Keratinocyte (primary cell): Measurements from ENCODE around the gene PRKCZ. TPM values are rescaled to one million over a fixed set of nuclear protein-coding genes. Genes with fewer than 3 reads are reported as not detected.

ENCODE experiments used
- DNase-seq: peaks from one replicate; pipeline ENCODE4 v3.0.0-alpha.2; 2011; ENCODE audit warnings: low read depth, missing footprints, low spot score
- FAIRE-seq: peaks from 2 replicates; lab custom pipeline; 2011; peaks lifted over from hg19 to GRCh38; lab: Jason Lieb, UNC
- H2AFZ ChIP-seq: 2 replicates; pipeline ENCODE4 v1.6.0; 2012; ENCODE audit warnings: low read length, control low read depth, inconsistent platforms; ENCODE audit not compliant: control insufficient read depth
- H3K27ac ChIP-seq: 2 replicates; pipeline ENCODE4 v1.5.1; 2011; ENCODE audit warnings: low read length; ENCODE audit not compliant: control insufficient read depth, insufficient read depth
- H3K27me3 ChIP-seq: 3 replicates; pipeline ENCODE4 v1.6.0; 2011; ENCODE audit warnings: low read length; ENCODE audit not compliant: control insufficient read depth, insufficient read depth; ENCODE audit errors: extremely low read depth
- H3K36me3 ChIP-seq, 2 experiments: 2 replicates in 1 of 2; 3 replicates in 1 of 2; pipeline ENCODE4 v1.5.1; 2011; ENCODE audit warnings: low read length in 2 of 2, mild to moderate bottlenecking in 1 of 2; ENCODE audit not compliant: control insufficient read depth in 2 of 2, insufficient read depth in 2 of 2; ENCODE audit errors: extremely low read depth in 1 of 2
- H3K4me1 ChIP-seq: 3 replicates; pipeline ENCODE4 v1.5.1; 2011; ENCODE audit warnings: low read length; ENCODE audit not compliant: control insufficient read depth, insufficient read depth; ENCODE audit errors: extremely low read depth
- H3K4me2 ChIP-seq: 3 replicates; pipeline ENCODE4 v1.6.0; 2011; ENCODE audit warnings: low read depth, low read length; ENCODE audit not compliant: control insufficient read depth, insufficient read depth; ENCODE audit errors: extremely low read depth
- H3K4me3 ChIP-seq, 3 experiments: fragments of 200-600 bp in 1 of 3; sonication (generic) in 1 of 3; 2 replicates in 2 of 3; 3 replicates in 1 of 3; pipeline ENCODE4 v1.5.1; 2011 to 2016; ENCODE audit warnings: low read length in 3 of 3, mild to moderate bottlenecking in 3 of 3, control low read depth in 2 of 3, inconsistent platforms in 1 of 3, low read depth in 1 of 3, mixed read lengths in 1 of 3, mixed run types in 1 of 3, moderate library complexity in 1 of 3; ENCODE audit not compliant: control insufficient read depth in 2 of 3, insufficient read depth in 2 of 3; ENCODE audit errors: extremely low read depth in 1 of 3
- H3K79me2 ChIP-seq: 2 replicates; pipeline ENCODE4 v1.6.0; 2012; ENCODE audit warnings: low read length; ENCODE audit not compliant: control insufficient read depth, insufficient read depth
- H3K9ac ChIP-seq: 3 replicates; pipeline ENCODE4 v1.6.0; 2011; ENCODE audit warnings: low read length; ENCODE audit not compliant: control insufficient read depth, insufficient read depth; ENCODE audit errors: extremely low read depth
- H3K9me1 ChIP-seq: 3 replicates; pipeline ENCODE4 v1.6.0; 2011; ENCODE audit warnings: low read length; ENCODE audit not compliant: control insufficient read depth, insufficient read depth; ENCODE audit errors: extremely low read depth
- H3K9me3 ChIP-seq: 2 replicates; pipeline ENCODE4 v1.5.1; 2012; ENCODE audit warnings: low read depth, low read length; ENCODE audit not compliant: control insufficient read depth
- H4K20me1 ChIP-seq: 3 replicates; pipeline ENCODE4 v1.6.0; 2011; ENCODE audit warnings: low read length; ENCODE audit not compliant: control insufficient read depth, insufficient read depth; ENCODE audit errors: extremely low read depth
- EZH2 ChIP-seq: IDR thresholded peaks from one replicate; pipeline ENCODE4 v1.6.1; 2012; ENCODE audit warnings: inconsistent platforms, mild to moderate bottlenecking, low read length, moderate library complexity
- dilution Hi-C: fragments of 300-500 bp; cut with MboI; formaldehyde crosslinking; loops from one replicate; pipeline ENCODE4 v1.7.0; 2020; ENCODE audit warnings: low sequenced_read_pairs; ENCODE audit not compliant: extremely low pct_ligation_motif_present
- polyA plus RNA-seq, 5 experiments: library from polyadenylated mRNA; depleted of rRNA in 3 of 5; stranded (reverse) in 3 of 5; stranded (forward) in 1 of 5; unstranded in 1 of 5; fragments of >200 nt; gene quantifications; 1 replicate in 1 of 5; 2 replicates in 3 of 5; 3 replicates in 1 of 5; pipeline versions ENCODE4 v1.2.1 to v1.2.3, GENCODE V29; 2011 to 2012; ENCODE audit warnings: missing spikeins in 2 of 5, low read depth in 1 of 5, low replicate concordance in 1 of 5
- TF ChIP-seq, protein P1 (sequence below), 3 experiments: IDR thresholded peaks in 1 of 3; conservative IDR thresholded peaks in 1 of 3; optimal IDR thresholded peaks in 1 of 3; 2 replicates in 2 of 3; 3 replicates in 1 of 3; pipeline versions ENCODE3 to v1.5.1; 2011; ENCODE audit warnings: low read length in 3 of 3, mild to moderate bottlenecking in 3 of 3, moderate library complexity in 2 of 3, control low read depth in 1 of 3, inconsistent platforms in 1 of 3; ENCODE audit not compliant: insufficient read depth in 2 of 3; ENCODE audit errors: extremely low read depth in 1 of 3

PRKCZ gene
- polyA plus RNA-seq, 1 donor (not counting 4 experiments of a cell fraction or from before 2014, with no cell fraction given), result 36.3 TPM

DNA sequence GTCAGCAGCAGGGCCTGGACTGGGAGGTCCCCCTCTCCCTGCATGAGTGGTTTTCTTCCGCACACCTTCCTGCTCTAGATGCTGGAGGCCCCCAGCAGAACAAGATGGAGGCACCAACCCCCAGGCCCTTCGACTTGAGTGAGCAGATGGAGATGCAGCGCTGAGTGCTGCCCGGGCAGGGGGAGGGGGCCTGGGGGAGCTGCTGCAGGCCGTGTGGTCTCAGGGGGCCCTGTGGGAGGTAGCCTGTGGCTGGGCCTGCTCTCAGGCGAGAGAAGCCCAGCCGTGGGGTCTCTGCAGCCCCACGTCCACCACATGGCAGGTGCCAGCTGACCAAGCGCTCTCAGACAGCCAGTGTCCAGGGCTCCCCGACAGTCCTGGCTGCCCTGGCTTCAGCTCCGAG, 145.6 kb downstream of the PRKCZ start:
- no peak overlapping the region for H3K9ac ChIP-seq
- H3K27me3 ChIP-seq, result no peaks in the 10 kb centered on the region
- dilution Hi-C loops, result loop anchor here (10.0 kb wide), 1 partner anchor 79 kb away; no protein-coding TSS in a partner anchor
- peaks cover 0 to 1% of the 10 kb centered on the region in 2 experiments for H3K36me3 ChIP-seq
- H3K9me3 ChIP-seq, result no peaks in the 10 kb centered on the region
- H3K79me2 ChIP-seq, result peaks cover 2% of the 10 kb centered on the region
- DNase-seq (no peak), FAIRE-seq (no peak)
- peaks cover 10% of the 10 kb centered on the region for H3K4me1 ChIP-seq
- TF ChIP-seq EZH2, result no peak
- TF ChIP-seq, protein P1, sequence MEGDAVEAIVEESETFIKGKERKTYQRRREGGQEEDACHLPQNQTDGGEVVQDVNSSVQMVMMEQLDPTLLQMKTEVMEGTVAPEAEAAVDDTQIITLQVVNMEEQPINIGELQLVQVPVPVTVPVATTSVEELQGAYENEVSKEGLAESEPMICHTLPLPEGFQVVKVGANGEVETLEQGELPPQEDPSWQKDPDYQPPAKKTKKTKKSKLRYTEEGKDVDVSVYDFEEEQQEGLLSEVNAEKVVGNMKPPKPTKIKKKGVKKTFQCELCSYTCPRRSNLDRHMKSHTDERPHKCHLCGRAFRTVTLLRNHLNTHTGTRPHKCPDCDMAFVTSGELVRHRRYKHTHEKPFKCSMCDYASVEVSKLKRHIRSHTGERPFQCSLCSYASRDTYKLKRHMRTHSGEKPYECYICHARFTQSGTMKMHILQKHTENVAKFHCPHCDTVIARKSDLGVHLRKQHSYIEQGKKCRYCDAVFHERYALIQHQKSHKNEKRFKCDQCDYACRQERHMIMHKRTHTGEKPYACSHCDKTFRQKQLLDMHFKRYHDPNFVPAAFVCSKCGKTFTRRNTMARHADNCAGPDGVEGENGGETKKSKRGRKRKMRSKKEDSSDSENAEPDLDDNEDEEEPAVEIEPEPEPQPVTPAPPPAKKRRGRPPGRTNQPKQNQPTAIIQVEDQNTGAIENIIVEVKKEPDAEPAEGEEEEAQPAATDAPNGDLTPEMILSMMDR (optimal IDR thresholded peaks at IDR 0.05 in 1 of 3, IDR thresholded peaks at IDR 0.05 in 1 of 3, conservative IDR thresholded peaks at IDR 0.05 in 1 of 3; ENCODE audit: extremely low read depth in 1 of 3, insufficient read depth in 2 of 3, low read length in 3 of 3), result no peak
- no peak overlapping the region for H3K4me2 ChIP-seq
- no peaks in the 10 kb centered on the region for H3K9me1 ChIP-seq
- no peak overlapping the region for H3K4me3 ChIP-seq
- no peak overlapping the region for H2AFZ ChIP-seq
- H4K20me1 ChIP-seq, result no peaks in the 10 kb centered on the region
- H3K27ac ChIP-seq, result no peak overlapping the region

DNA sequence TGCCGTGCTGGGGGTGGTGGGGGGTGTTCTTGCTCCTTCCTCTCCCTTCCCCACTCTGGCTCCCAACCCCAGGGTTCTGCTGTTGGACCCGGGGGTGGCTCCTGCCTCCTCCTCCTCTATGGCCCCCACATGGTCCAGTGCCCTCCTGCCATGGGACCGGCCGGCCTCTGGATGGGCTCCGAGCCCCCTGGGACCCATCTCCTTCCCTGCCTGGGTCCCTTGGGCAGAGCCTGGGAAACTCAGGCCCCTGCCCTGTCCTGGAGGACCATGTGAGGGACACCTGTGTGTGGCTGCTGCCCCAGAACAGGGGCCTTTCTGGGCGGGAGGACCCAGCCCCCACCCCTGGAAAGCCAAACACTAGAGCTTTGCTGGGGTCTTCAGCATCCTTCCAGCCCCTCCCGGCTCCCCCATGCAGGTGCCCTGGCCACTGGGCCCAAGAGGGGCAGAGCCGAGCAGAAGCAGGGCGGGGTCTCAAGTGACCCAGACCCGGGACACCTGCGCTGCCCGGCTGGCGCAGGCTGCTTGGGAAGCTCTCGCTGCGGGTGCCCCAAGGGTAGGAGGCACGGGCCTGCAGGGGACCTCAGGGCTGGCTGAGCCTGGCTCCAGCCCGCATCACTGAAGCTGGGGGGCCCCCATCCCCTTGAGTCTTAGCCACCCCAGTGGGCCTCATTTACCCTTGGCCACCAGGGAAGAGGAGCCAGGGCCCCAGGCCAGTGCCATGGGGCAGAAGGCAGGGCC, 146.9 kb downstream of the PRKCZ start:
- Histone ChIP-seq H3K27ac (no peak overlapping the region), H4K20me1 (no peaks in the 10 kb centered on the region), H3K9me1 (no peaks in the 10 kb centered on the region), H3K79me2 (peaks cover 2% of the 10 kb centered on the region), H3K36me3 (peaks cover 0 to 1% of the 10 kb centered on the region in 2 experiments), H3K4me3 (no peak overlapping the region), H3K4me2 (no peak overlapping the region), H3K4me1 (peaks cover 10% of the 10 kb centered on the region), H2AFZ (no peak overlapping the region), H3K9me3 (no peaks in the 10 kb centered on the region), H3K9ac (no peak overlapping the region), H3K27me3 (no peaks in the 10 kb centered on the region)
- FAIRE-seq (no peak), DNase-seq (no peak)
- dilution Hi-C loops, result loop anchor here (10.0 kb wide), 1 partner anchor 78 kb away; no protein-coding TSS in a partner anchor
- TF ChIP-seq, protein P1 (optimal IDR thresholded peaks at IDR 0.05 in 1 of 3, IDR thresholded peaks at IDR 0.05 in 1 of 3, conservative IDR thresholded peaks at IDR 0.05 in 1 of 3; ENCODE audit: extremely low read depth in 1 of 3, insufficient read depth in 2 of 3, low read length in 3 of 3), result no peak
- TF ChIP-seq EZH2, result no peak
